ENCODE data around the gene DOCK1. TPM values are rescaled to one million over a fixed set of nuclear protein-coding genes. Genes with fewer than 3 reads are reported as not detected.

DOCK1 gene
- total RNA-seq, 2 donors from 2014 or later = 72.4 to 89.3 TPM

DNA sequence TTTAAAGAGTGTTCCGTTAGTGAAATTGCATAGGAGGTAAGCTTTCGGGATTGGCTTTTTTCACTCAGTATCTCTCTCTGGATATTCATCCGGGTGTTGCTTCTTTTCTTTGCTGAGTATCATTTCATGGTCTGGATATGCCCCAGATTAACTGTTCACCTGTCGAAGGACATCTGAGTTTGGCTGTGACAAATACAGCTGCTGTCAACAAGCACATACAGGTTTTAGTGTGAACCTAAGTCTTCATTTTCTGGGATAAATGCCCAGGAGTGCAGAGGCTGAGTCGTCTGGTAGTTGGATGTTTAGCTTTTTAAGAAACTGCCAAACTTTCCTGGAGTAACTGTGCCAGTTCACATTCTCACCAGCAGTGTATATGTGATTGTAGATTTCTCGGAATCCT lies 5.6 kb downstream of the DOCK1 start:
- TF ChIP-seq, protein P1, sequence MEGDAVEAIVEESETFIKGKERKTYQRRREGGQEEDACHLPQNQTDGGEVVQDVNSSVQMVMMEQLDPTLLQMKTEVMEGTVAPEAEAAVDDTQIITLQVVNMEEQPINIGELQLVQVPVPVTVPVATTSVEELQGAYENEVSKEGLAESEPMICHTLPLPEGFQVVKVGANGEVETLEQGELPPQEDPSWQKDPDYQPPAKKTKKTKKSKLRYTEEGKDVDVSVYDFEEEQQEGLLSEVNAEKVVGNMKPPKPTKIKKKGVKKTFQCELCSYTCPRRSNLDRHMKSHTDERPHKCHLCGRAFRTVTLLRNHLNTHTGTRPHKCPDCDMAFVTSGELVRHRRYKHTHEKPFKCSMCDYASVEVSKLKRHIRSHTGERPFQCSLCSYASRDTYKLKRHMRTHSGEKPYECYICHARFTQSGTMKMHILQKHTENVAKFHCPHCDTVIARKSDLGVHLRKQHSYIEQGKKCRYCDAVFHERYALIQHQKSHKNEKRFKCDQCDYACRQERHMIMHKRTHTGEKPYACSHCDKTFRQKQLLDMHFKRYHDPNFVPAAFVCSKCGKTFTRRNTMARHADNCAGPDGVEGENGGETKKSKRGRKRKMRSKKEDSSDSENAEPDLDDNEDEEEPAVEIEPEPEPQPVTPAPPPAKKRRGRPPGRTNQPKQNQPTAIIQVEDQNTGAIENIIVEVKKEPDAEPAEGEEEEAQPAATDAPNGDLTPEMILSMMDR (conservative IDR thresholded peaks at IDR 0.05) = no peak
- no peak overlapping the region for H3K4me3 Mint-ChIP-seq
- Histone ChIP-seq H3K27ac (ENCODE audit: low read depth, low read length) (no peak overlapping the region), H3K9ac (ENCODE audit: extremely low read depth, low read length, poor library complexity, severe bottlenecking) (no peak overlapping the region), H3K9me3 (ENCODE audit: control insufficient read depth, low read length) (peaks cover 7% of the 10 kb centered on the region), H3K27me3 (ENCODE audit: control insufficient read depth, insufficient read depth, low read length, poor library complexity, severe bottlenecking) (no peaks in the 10 kb centered on the region), H3K36me3 (ENCODE audit: control insufficient read depth, insufficient read depth, low read length) (peaks cover 7% of the 10 kb centered on the region), H3K4me3 (ENCODE audit: low read length) (no peak overlapping the region), H3K4me1 (ENCODE audit: control insufficient read depth, insufficient read depth, low read length) (peaks cover 7% of the 10 kb centered on the region)
- H3K36me3 Mint-ChIP-seq (ENCODE audit: low read depth) = peaks cover 33% of the 10 kb centered on the region
- peaks cover 1% of the 10 kb centered on the region for H3K27me3 Mint-ChIP-seq (ENCODE audit: insufficient read depth)
- peaks cover 49% of the 10 kb centered on the region for H3K4me1 Mint-ChIP-seq
- peaks cover 5% of the 10 kb centered on the region for H3K9me3 Mint-ChIP-seq
- no peak for DNase-seq
- WGBS, 2 experiments (ENCODE audit: insufficient coverage in 1 of 2, insufficient read length in 1 of 2) = 96 to 100% methylated on average over 3 to 6 of the region's 6 CpGs
- H3K27ac Mint-ChIP-seq = no peak overlapping the region

DNA sequence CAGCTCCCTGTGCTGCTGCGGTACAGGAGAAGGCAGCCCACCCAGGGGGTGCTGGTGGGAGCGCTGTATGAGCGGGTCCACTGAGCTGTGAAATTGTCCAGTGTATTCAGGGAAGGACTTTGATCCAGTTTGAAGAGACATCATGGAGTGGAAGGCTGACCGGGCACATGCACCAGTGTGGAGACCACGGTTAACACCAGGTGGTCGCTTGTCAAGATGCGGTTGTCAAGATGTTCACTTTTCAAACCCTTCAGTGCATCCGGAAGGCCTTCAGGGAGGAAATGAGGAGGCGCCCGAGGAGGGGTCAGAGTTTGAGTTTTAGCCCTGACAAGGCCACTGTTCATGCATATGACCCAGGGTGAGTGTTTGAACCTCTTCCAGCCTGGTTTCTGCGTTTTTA lies 6.1 kb downstream of the DOCK1 start:
- peaks cover 7% of the 10 kb centered on the region for H3K9me3 ChIP-seq (ENCODE audit: control insufficient read depth, low read length)
- no peak overlapping the region for H3K27ac ChIP-seq (ENCODE audit: low read depth, low read length)
- peaks cover 49% of the 10 kb centered on the region for H3K4me1 Mint-ChIP-seq
- TF ChIP-seq, protein P1 (conservative IDR thresholded peaks at IDR 0.05) = no peak
- no peak overlapping the region for H3K9ac ChIP-seq (ENCODE audit: extremely low read depth, low read length, poor library complexity, severe bottlenecking)
- H3K4me3 Mint-ChIP-seq = no peak overlapping the region
- no peaks in the 10 kb centered on the region for H3K27me3 ChIP-seq (ENCODE audit: control insufficient read depth, insufficient read depth, low read length, poor library complexity, severe bottlenecking)
- 94 to 96% methylated on average over 7 to 11 of the region's 11 CpGs for WGBS, 2 experiments (ENCODE audit: insufficient coverage in 1 of 2, insufficient read length in 1 of 2)
- peaks cover 7% of the 10 kb centered on the region for H3K36me3 ChIP-seq (ENCODE audit: control insufficient read depth, insufficient read depth, low read length)
- H3K36me3 Mint-ChIP-seq (ENCODE audit: low read depth) = peaks cover 35% of the 10 kb centered on the region
- H3K9me3 Mint-ChIP-seq = peaks cover 5% of the 10 kb centered on the region
- no peak overlapping the region for H3K4me3 ChIP-seq (ENCODE audit: low read length)
- no peak for DNase-seq
- H3K27me3 Mint-ChIP-seq (ENCODE audit: insufficient read depth) = peaks cover 1% of the 10 kb centered on the region
- peaks cover 7% of the 10 kb centered on the region for H3K4me1 ChIP-seq (ENCODE audit: control insufficient read depth, insufficient read depth, low read length)
- no peak overlapping the region for H3K27ac Mint-ChIP-seq

DNA sequence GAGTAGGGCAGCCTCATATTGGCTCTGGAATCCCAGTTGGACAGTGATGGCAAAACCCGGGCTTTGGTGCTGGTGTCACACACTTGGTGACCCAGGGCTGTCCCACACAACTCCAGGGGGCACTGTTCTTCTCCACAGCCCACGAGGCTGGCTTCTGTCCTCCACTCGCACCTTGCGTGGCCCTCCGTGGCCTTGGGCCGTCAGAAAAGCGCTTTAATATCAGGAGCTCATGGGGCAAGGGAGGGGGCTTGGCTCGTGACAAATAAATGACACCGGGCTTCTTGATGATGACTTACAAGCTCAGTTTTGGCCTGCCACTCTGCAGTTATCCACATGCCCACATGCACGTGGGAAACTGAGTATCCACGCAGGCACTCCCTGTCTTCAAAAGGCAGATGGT lies 8.1 kb downstream of the DOCK1 start:
- H3K27ac Mint-ChIP-seq = no peak overlapping the region
- no peak overlapping the region for H3K4me3 ChIP-seq (ENCODE audit: low read length)
- H3K36me3 ChIP-seq (ENCODE audit: control insufficient read depth, insufficient read depth, low read length) = peaks cover 7% of the 10 kb centered on the region
- no peak overlapping the region for H3K9ac ChIP-seq (ENCODE audit: extremely low read depth, low read length, poor library complexity, severe bottlenecking)
- no peak overlapping the region for H3K27ac ChIP-seq (ENCODE audit: low read depth, low read length)
- H3K9me3 Mint-ChIP-seq = peaks cover 5% of the 10 kb centered on the region
- H3K36me3 Mint-ChIP-seq (ENCODE audit: low read depth) = peaks cover 36% of the 10 kb centered on the region
- H3K4me3 Mint-ChIP-seq = no peak overlapping the region
- DNase-seq = no peak
- peaks cover 35% of the 10 kb centered on the region for H3K4me1 Mint-ChIP-seq
- H3K27me3 ChIP-seq (ENCODE audit: control insufficient read depth, insufficient read depth, low read length, poor library complexity, severe bottlenecking) = no peaks in the 10 kb centered on the region
- H3K4me1 ChIP-seq (ENCODE audit: control insufficient read depth, insufficient read depth, low read length) = peaks cover 7% of the 10 kb centered on the region
- H3K27me3 Mint-ChIP-seq (ENCODE audit: insufficient read depth) = no peaks in the 10 kb centered on the region
- H3K9me3 ChIP-seq (ENCODE audit: control insufficient read depth, low read length) = peaks cover 7% of the 10 kb centered on the region
- TF ChIP-seq, protein P1 (conservative IDR thresholded peaks at IDR 0.05) = peak; percentile 41
- WGBS, 2 experiments (ENCODE audit: insufficient coverage in 1 of 2, insufficient read length in 1 of 2) = 87 to 89% methylated on average over 11 of the region's 11 CpGs

Data from endodermal cell (in vitro differentiated cells).